ENCODE results near the gene CADM1.

Gene CADM1

DNA sequence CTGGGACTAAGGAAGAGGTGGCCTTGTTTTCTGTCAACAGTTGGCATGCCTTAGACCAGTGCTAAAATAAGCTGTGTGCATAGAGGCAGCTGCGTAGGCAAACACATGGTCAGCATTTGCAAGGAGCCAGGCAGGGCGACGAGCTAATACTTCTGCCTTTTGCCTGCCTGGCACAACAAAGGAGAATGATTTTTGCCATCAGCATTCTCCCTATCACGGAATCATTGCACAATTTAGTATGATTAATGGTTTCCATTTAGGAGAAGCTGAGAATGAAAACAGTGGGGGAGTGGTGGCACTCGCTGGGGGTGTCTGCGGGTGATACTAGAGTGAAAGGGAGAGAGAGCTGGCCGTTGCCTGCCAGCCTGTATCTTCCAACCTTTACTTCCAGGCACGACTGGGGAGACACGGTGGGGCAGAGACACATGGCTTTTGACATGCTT is 336.0 kb downstream of the CADM1 start:
- no peak for DNase-seq

GRCh38 chr11:115167456-115167855 is 336.8 kb downstream of the CADM1 start:
- no peak for DNase-seq

- DNase-seq = no peak
These were observed 337.4 kb downstream of the CADM1 start for GRCh38 chr11:115166820-115167219.

DNA sequence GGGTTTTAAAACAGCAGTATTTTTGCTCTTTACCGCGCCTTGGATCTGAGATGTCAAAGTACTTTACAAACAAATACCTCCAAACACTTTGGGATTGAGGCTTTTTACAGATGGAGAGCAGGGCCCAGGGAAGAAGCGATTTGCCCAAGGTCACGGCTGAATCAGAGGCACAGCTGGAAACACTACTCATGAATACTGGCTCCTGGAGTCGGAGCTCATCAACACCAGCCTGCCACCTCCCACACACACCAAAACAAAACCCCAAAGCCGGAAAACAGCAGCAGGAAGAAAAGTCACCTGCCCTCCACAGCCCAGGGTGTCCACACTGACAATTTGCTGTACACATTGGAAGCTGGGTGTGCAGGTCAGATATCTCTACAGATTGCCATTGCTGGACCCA is 339.4 kb downstream of the CADM1 start:
- no peak for DNase-seq

DNA sequence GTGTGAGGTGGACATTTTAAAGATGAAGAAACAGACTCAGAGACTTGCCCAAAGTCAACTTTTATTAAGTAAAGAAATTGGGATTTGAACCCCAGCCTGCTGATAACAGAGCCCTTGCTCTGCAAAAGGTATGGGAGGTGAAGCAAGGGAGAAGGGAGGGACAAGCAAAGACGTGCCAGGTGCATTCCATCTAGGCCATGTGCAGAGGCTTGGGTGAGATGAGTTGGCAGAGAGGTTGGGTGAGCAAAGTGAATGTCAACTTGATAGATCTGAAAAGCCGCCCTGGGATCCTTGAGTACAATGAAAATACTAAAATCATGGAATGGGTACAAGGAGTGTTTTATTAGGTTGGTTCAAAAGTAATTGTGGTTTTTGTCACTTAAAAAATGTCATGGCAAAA is 341.3 kb downstream of the CADM1 start:
- no peak for DNase-seq

- DNase-seq = no peak
These were observed 342.3 kb downstream of the CADM1 start for GRCh38 chr11:115161876-115162275.

DNA sequence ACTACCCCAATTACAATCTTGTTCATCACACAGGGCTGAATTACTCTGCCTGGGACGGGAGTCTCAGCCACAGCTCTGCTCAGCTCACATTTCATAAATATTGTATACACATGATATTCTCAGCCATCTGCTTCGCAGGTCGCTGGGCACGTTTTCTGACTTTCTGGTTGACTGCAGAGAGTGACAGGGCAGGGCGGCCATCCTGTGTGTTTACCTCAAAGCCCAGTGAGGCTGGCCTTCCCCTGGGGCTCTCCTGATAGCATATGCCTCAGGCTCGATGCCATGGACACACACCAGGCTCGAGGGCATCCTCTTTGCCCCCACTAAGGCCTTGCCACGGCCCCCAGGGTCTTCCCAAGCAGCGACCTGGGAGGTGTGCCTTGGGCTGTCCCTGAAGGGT is 345.0 kb downstream of the CADM1 start:
- peak; percentile 75 for DNase-seq

DNA sequence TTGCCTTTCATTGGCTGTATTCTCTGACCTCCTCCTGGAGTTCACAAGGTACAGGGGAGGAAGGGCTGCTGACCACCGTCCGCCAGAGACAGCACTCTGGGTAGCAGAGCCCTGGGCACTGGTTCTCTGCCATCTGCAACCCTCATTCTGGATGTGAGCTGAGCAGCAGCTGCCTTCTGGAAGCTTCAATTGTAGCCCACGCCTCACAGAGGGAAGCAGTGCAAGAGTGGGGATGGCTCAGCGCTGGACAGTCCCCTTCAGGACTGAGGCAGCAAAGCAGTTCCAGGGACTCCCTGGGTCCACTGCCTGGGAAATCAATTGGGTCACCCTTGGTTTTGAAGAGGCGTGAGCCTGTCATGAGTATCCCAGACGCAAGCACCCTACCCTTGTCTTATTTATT is 346.2 kb downstream of the CADM1 start:
- DNase-seq = no peak

DNA sequence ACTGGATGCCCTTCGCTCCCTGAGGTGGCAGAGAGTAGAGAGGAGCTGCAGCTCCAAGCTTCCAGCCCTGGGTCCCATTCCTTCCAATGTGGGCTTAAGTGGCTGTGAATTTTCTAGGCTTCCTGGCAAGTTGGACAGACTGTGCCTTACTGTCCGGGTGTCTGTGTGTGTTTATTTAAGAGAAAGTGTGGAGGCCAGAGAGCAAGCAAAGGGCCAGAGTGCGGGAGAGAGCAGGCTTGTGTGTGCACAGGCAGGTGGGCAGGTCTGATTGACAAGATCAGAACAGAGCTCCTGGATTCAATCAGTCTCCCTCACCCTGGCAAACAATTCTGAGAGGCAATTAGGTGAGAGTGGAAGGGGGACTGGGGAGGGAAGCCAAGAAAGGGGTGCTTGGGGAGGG is 347.0 kb downstream of the CADM1 start:
- no peak for DNase-seq

GRCh38 chr11:115155978-115156377 is 348.2 kb downstream of the CADM1 start:
- no peak for DNase-seq

- no peak for DNase-seq
These were observed 348.9 kb downstream of the CADM1 start for GRCh38 chr11:115155320-115155719.

GRCh38 chr11:115154355-115154736 is 349.9 kb downstream of the CADM1 start:
- no peak for DNase-seq

GRCh38 chr11:115153731-115154354 is 350.4 kb downstream of the CADM1 start:
- no peak for DNase-seq

- no peak for DNase-seq
These were observed 351.1 kb downstream of the CADM1 start for GRCh38 chr11:115153135-115153534.

DNA sequence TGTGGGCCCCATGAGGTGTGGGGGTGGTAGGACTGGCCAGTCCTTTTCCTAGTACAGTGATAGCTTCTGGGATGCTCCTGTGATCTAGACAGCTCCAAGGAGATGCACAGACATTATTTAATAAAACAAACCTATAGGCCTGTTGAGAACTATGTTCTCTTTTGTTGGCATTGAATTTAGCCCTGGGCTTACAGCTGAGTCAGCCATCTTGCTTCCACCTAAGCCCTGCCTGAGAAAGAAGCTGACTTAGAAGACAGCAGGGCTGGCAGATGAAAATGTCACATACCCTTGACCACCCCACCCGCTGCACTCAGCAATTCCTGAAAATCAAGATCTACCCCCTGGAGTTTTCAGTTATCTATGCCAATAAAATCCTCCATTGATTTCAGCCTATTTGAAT is 353.2 kb downstream of the CADM1 start:
- DNase-seq = no peak

DNA sequence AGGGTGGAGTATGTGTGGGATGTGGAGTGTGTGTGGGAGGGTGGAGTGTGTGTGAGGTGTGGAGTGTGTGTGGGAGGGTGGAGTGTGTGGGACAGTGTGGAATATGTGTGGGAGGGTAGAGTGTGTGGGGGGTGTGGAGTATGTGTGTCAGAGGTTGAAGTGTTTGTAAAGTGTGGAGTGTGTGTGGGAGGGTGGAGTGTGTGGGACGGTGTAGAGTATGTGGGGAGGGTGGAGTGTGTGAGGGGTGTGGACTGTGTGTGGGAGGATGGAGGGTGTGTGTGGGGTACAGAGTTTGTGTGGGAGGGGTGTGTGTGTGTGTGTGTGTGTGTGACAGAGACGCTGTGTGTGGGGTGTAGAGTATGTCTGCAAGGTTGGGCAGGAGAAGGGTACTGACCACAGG is 355.5 kb downstream of the CADM1 start:
- no peak for DNase-seq

- DNase-seq = no peak
These were observed 356.1 kb downstream of the CADM1 start for GRCh38 chr11:115148101-115148500.

GRCh38 chr11:115147243-115147807 is 356.9 kb downstream of the CADM1 start:
- no peak for DNase-seq

- DNase-seq = no peak
These were observed 357.8 kb downstream of the CADM1 start for GRCh38 chr11:115146425-115146824.

GRCh38 chr11:115145324-115145723 is 358.9 kb downstream of the CADM1 start:
- DNase-seq = no peak

GRCh38 chr11:115144914-115145313 is 359.3 kb downstream of the CADM1 start:
- peak; percentile 37 for DNase-seq

- peak; percentile 24 for DNase-seq
These were observed 360.2 kb downstream of the CADM1 start for GRCh38 chr11:115144014-115144413.

- DNase-seq = no peak
These were observed 362.7 kb downstream of the CADM1 start for GRCh38 chr11:115141231-115142114.

DNA sequence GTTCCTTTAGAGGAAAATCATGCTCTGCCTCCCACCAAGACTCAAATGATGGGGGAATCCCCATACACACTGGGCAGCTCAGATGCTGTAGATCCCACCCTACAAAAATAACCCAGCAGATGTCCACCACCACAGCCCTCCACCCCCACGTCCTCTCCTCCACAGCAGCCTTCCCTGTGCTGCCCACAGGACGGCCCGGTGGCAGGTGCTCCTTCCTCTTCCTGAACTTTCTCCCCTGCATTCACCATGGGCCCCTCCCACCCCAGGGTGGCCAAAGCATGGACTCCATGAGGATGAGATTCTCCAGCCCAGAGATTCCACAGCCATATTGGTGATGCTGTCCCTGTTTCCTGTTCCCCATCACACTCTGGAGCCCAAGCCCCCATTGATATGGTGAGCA is 368.3 kb downstream of the CADM1 start:
- no peak for DNase-seq

Data from eye (tissue), 1 donor.